Nephron (organoid): Measurements from ENCODE around the gene PROKR2.

Experiments
- H3K27ac Mint-ChIP-seq, 3 experiments: 2 replicates each; pipeline ENCODE4 v1.8.0; 2020; ENCODE audit warnings: mixed read lengths in 3 of 3, mild to moderate bottlenecking in 2 of 3, moderate library complexity in 1 of 3
- H3K27me3 Mint-ChIP-seq: 2 replicates; pipeline ENCODE4 v1.8.0; 2021; ENCODE audit warnings: low read depth, mild to moderate bottlenecking, moderate library complexity, mixed read lengths
- H3K36me3 Mint-ChIP-seq: 2 replicates; pipeline ENCODE4 v1.8.0; 2020; ENCODE audit warnings: low read depth, mixed read lengths
- H3K4me1 Mint-ChIP-seq: 2 replicates; pipeline ENCODE4 v1.8.0; 2020; ENCODE audit warnings: mixed read lengths
- H3K4me3 Mint-ChIP-seq, 3 experiments: 2 replicates each; pipeline ENCODE4 v1.8.0; 2020; ENCODE audit warnings: mild to moderate bottlenecking in 3 of 3, mixed read lengths in 3 of 3, moderate library complexity in 2 of 3
- H3K9me3 Mint-ChIP-seq: 2 replicates; pipeline ENCODE4 v1.8.0; 2020; ENCODE audit warnings: mixed read lengths
- CTCF ChIP-seq, 3 experiments: fragments of 200-600 bp; sonication (generic); IDR thresholded peaks; one replicate each; pipeline ENCODE4 v1.5.0; 2021; ENCODE audit warnings: antibody characterized with exemption in 3 of 3; ENCODE audit not compliant: unreplicated experiment in 3 of 3

The PROKR2 gene

GRCh38 chr20:5316188-5317158 lies at the start of gene PROKR2:
Gene PROKR2, minus strand, starts transcription at chr20:5316954. Its CDS starts 2,585 bp downstream, at chr20:5314369.
- Mint-ChIP-seq H3K27ac (no peak within 1 kb of the TSS), H3K36me3 (no peaks in the 10 kb centered on the region), H3K27me3 (peaks cover 91% of the 10 kb centered on the region), H3K9me3 (no peaks in the 10 kb centered on the region), H3K4me1 (no peaks in the 10 kb centered on the region), H3K4me3 (peak within 1 kb of the TSS in 2 of 3 experiments; percentile 58 to 65)
- TF ChIP-seq CTCF (IDR thresholded peaks at IDR 0.05; ENCODE audit: unreplicated experiment in 3 of 3): no peak

DNA sequence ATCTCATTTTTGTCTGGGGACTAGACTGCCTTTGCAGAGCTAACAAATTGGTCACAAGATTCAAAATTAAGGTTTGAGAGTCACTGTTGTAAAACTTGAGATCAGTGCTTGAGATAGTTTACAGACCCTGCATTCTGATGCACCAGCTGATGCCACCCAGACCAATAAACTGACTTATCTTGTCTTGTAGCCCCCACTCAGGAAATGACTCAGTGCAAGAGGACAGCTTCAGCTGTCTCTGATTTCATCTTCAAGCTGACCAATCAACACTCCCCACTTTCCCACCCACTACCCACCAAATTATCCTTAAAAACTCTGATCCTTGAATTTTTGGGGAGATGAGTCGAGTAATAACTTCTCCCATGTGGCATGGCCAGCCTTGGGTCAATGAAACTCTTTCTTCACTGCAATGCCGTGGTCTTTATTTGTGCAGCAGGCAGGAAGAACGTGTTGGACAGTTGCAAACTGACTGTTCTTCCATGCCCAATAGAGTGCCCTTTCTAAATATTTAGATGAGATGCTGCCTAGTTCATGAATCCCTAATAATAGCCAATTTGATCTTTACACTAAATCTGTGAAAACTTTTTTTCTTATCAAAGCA lies 48.3 kb upstream of the PROKR2 start:
- H3K4me1 Mint-ChIP-seq: no peaks in the 10 kb centered on the region
- H3K36me3 Mint-ChIP-seq: no peaks in the 10 kb centered on the region
- peaks cover 2% of the 10 kb centered on the region for H3K9me3 Mint-ChIP-seq
- H3K4me3 Mint-ChIP-seq: no peak overlapping the region
- peaks cover 6% of the 10 kb centered on the region for H3K27me3 Mint-ChIP-seq
- H3K27ac Mint-ChIP-seq: no peak overlapping the region
- no peak for TF ChIP-seq CTCF (IDR thresholded peaks at IDR 0.05; ENCODE audit: unreplicated experiment in 3 of 3)

GRCh38 chr20:5364136-5364821 lies 47.5 kb upstream of the PROKR2 start:
- H3K27ac Mint-ChIP-seq: no peak overlapping the region
- no peaks in the 10 kb centered on the region for H3K27me3 Mint-ChIP-seq
- TF ChIP-seq CTCF (IDR thresholded peaks at IDR 0.05; ENCODE audit: unreplicated experiment in 3 of 3): no peak
- no peaks in the 10 kb centered on the region for H3K4me1 Mint-ChIP-seq
- no peak overlapping the region for H3K4me3 Mint-ChIP-seq
- no peaks in the 10 kb centered on the region for H3K36me3 Mint-ChIP-seq
- peaks cover 2% of the 10 kb centered on the region for H3K9me3 Mint-ChIP-seq

DNA sequence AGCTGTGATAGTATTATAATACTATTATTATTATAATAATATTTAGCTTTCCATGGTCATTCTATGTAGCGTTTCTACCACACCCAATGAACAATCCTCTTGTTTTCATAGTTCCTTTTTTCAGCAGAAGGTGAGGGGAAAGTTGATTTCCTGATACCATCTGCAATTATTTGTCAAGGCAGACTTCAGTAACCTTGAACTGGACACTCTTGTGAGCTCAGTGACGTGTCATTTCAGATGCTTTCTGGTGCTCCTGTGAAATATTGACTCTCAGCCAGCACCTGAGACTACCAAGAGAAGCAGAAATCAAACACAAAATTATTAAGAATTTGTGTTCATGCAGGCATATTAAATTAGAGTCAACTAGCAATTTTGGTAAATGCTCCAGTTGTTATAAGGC lies 46.0 kb upstream of the PROKR2 start:
- Mint-ChIP-seq H3K27ac (no peak overlapping the region), H3K36me3 (no peaks in the 10 kb centered on the region), H3K9me3 (peaks cover 6% of the 10 kb centered on the region), H3K4me3 (no peak overlapping the region), H3K27me3 (no peaks in the 10 kb centered on the region), H3K4me1 (no peaks in the 10 kb centered on the region)
- TF ChIP-seq CTCF (IDR thresholded peaks at IDR 0.05; ENCODE audit: unreplicated experiment in 3 of 3): no peak

DNA sequence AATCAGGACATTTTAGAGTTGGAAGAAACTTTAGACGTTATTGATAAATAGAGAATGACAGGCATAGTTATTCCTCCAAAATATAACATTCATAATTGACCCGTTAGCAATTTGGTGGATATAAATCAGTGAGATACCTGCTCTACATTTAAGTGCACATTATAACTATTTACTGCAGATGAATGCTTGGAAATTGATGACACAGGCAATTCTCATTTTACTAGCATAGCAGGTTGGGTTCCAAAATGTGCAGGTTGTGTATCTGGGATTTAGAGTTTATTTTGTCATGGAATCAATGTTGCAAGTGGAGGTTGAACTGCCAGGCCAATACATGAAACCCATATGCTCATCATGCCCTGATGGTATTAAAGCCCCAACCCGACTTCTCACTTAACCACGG lies 44.4 kb upstream of the PROKR2 start:
- H3K4me1 Mint-ChIP-seq: no peaks in the 10 kb centered on the region
- peaks cover 6% of the 10 kb centered on the region for H3K9me3 Mint-ChIP-seq
- no peaks in the 10 kb centered on the region for H3K27me3 Mint-ChIP-seq
- H3K27ac Mint-ChIP-seq: no peak overlapping the region
- TF ChIP-seq CTCF (IDR thresholded peaks at IDR 0.05; ENCODE audit: unreplicated experiment in 3 of 3): no peak
- H3K36me3 Mint-ChIP-seq: no peaks in the 10 kb centered on the region
- no peak overlapping the region for H3K4me3 Mint-ChIP-seq
